DMS 273 treated with DMSO at 0.1 percent for 48 hours (cell line): ENCODE data around the gene SDF4.

ENCODE experiments used
- DNase-seq: peaks from one replicate; lab custom pipeline; 2025; lab: John Stamatoyannopoulos, UW

Gene SDF4, protein sequence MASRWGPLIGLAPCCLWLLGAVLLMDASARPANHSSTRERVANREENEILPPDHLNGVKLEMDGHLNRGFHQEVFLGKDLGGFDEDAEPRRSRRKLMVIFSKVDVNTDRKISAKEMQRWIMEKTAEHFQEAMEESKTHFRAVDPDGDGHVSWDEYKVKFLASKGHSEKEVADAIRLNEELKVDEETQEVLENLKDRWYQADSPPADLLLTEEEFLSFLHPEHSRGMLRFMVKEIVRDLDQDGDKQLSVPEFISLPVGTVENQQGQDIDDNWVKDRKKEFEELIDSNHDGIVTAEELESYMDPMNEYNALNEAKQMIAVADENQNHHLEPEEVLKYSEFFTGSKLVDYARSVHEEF

DNA sequence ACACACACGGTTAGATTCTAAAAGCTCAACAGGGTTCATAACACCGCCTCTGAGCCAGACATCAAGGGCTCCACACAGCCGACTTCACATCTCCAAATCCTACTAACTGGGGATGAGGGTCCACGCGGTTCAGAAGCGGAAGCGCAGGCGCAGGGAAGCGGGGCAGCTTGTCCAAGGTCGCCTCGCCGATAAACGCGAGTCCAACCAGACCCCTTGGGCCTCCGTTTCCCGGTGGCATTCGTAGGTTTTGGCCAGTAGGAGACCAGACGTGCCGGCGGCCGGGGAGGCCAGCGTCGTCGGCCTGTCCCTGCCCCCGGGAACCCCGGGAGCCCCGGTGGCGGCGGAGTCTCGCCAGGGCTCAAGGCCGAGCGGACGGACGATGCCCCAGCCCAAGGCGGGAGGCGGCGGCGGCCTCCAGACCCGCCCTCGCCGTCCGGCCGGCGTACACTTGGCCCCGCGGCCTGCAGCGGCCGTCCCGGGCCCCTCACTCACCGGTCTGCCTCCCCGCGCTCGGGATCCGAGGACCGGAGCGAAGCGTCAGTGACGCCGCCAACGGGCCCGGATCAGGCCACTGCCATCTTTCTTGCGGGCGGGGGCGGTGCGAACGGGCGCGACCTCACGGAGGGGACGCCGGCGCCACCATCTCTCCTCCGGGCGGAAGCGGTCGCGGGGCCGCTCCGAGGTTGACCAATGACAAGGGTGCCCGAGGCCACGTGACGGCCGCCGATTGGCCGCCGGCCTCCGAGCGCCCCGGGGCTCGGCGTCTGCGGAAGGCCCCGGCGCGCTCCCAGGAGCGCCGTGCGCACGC, at the start of gene SDF4:
Gene SDF4 (minus strand): TSS at position 602 of the 808 bp plus-strand sequence. CDS start 3,229 bp downstream, outside the sequence.
- peak; percentile 87 for DNase-seq

DNA sequence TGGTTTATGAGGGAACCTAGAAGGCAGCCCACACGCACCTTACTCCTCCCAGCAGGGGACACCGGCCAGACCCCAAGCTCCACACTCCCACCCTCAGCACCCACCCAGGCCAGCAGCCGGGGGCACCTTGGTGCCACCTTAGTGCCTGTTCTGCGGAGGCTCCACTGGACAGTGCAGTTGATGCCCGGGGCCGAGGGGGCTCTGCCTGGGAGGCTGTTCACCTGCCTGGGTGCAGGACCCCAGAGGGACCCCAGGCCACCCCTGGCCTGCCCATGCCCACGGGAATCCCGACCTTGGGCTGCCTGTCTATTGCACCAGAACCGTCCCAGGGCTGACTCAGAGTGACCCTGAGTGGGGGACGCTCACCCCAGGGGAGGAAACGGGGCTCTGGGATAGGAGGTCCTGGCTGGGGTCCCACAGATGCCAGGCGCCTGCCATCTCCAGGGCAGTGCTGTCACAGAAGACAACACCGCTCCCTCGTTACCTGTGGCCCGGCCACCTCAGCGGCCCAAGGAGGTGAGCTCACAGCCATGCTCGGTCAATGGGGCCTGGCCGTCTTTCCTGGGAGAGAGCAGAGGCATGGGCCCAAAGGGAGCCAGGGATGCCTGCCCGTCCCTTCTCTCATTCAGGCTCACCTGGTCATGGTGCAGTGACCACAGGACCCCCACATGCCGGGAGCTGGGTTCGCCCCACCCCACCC, 49.1 kb upstream of the SDF4 start:
- no peak for DNase-seq

DNA sequence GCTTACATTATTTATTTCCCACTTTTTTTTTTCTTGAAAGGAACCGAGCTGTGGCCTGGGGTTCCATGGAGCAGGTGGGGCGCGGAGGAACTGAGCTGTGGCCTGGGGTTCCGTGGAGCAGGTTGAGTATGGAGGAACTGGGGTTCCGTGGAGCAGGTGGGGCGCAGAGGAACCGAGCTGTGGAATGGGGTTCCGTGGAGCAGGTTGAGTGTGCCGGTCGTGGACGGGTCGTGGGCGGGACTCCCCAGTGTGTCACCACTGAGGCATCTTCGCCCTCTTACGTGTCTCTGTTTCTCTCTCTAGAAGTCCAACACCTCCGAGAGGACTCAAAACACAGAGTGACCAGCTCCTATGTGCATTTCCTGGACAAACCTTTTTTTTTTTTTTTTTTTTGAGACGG, 47.2 kb upstream of the SDF4 start:
- DNase-seq = no peak

DNA sequence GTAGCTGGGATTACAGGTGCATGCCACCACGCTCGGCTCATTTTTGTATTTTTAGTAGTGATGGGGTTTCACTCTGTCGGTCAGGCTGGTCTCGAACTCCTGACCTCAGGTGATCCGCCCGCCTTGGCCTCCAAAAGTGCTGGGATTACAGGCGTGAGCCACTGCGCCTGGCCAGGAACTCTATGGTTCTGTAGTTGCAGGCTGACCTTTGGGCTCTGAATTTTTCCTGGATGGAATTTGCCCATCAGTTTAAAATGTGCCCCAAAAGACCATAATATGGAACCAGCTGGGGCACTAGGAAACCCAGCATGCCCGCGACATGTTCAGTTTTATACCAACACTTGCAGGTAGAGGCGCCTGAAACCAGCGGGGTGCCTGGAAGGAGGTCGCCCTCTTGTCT, 46.8 kb upstream of the SDF4 start:
- DNase-seq = no peak

DNA sequence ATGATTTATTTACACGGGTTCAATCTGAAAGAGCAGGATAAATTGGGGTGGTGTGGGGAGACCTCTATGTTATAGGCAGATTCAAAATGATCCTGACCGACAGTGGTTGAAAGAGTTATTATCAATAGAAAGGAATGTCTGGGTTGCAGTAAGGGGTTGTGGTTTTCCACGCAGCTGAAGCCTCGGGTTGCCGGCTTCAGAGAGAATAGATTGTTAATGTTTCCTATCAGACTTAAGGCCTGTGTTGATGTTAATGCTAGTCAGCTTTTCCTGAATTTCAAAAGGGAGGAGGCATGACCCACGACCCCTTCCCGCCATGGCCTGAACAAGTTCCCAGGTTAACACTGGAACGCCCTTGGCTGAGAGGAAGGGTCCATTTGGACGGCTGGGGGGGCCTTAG, 44.0 kb upstream of the SDF4 start:
- DNase-seq = no peak

DNA sequence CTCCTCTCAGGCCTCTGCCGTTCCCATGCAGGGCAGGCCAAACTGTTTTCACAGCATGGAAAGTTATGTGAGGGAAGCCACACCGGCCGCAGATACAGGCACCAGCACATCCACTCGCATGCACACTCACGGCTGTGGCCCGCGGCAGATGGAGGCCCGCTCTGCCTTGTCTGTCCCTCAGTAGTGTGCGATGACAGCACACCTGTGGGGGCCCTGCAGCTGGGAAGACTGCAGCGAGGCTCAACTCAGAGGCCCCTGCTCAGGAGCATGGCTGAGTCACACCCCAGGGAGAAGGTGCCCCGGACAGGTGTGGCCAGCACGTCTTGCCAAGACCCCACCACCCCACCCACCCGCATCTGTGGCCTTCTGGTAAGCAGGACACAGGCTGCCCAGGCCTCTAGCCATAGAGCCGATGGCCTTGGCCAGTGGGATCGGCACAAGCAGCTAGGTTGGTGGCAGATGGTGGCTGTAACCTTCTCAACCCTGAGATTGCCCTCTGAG, 43.2 kb upstream of the SDF4 start:
- DNase-seq = no peak

DNA sequence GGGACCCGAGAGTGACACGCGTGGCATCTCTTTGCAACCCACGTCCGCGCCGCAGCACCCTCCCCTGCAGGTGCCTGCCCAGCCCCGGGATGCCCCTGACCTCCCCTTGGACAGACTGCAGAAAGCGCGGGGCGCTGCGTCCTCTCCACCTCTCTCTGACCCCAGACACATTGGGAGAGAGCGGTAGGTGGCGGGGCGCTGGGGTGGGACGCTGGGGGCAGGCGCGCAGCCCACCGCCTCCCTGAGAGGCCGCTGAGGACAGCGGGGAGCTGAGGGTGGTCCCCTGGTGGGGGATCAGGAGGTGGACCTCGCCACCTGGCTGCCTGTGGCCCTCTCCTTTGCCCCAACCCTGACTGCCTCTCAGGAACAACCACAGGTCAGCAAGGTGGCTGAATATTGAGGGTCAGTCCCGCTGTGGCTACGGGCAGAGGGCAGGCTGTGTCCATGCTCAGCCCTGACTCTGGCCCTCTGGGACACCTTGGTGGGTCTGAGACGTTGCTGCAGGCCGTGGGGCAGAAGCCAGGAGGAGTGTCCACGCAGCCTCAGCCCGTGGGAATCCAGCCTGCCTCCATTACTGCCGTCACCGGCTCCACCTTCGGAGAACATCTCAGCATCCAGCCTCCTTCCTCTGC, 42.6 kb upstream of the SDF4 start:
- no peak for DNase-seq

DNA sequence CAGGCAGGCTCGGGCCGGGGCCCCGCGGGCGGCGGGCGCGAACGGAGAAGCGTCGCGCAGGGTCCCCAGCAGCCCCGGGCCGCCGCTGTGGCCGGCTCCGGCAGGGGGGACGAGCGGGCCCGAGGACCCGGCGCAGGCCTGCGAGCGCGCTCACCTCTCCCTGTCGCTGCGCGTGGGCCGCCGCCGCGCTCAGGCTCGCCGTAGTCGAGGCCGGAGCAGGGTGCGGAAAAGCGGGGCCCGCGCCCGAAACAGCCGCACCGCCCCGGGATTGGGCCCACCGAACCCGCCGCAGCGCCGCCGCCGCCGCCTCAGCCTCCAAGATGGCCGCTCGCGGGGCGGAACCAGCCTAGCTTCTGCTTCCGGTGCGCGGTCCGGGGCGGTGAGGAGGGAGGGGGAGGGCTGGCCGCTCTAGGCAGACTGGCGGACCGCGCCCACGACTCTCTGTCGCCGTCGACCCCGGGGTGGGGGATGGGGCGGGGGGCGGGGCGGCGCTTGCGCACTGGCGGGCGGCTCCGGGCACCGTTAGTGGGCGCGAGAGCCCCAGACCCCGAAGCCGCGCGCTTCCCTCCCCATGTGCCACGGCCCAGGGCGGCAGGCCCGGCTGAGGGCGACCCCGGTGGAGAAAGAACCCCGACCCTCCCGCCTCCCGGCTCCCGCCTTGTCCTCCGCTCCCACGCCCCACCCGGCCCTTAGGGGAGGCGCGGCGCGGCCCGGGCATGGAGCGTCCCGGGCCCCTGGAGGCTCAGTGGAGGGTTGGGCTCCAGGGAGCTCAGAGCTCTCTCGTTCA, 41.9 kb upstream of the SDF4 start, which contains the start of gene UBE2J2:
Gene UBE2J2 (minus strand): TSS at position 343 of the 787 bp plus-strand sequence. CDS start 5,862 bp downstream, outside the sequence.
- DNase-seq = peak; percentile 67

DNA sequence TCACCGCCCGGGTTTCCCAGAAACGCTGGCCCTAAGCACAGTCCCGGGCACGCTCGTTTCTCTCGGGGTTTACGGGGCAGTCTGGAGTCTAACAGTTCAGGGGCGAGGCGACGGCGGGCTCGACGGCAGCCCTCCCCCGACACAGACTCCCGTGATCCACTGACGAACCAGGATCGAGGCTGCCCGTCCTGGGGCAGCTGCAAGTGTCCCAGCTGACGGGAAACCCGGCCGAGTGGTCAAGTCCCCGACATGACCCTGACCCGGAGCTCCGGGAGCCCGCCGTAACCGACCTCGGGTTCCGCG, 41.4 kb upstream of the SDF4 start:
- DNase-seq = no peak

DNA sequence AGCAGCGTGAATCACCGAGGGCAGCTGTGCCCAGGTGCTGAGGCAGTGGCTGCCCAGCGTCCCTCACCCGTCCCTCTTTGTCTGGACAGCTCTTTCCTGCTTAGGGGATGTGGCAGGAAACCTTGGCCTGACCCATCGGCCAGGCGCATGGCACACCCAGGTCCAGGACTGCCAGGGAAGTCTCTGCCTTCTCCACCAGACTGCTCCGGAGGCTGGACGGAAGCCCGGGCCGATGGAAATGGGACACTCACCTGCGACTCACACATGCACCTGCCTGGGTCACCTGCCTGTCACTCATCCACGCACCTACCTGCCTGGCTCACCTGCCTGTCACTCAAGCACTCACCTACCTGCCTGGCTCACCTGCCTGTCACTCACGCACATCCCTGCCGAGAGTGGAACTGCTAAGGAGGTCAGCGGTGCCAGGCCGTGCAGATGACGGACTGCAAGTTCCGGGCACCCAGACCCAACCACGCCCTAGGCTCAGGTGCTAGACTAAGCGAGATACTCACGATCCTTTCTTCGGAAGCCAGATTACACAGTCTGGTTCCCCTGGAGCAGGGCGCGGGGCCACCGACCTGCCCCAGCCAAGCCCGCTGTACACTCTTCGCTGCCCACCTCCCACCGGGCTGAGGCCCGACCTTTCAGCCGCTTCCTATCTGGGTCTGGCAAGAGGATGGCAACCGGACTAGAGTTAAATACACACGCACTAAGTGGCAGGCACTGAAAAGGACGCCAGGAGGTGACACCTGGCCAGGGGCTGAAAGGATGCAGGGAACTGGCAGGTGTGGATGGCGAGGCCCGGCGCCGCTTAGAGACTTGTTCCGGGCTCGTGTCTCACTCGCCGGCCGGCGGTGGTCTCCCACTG, 40.8 kb upstream of the SDF4 start:
- no peak for DNase-seq

DNA sequence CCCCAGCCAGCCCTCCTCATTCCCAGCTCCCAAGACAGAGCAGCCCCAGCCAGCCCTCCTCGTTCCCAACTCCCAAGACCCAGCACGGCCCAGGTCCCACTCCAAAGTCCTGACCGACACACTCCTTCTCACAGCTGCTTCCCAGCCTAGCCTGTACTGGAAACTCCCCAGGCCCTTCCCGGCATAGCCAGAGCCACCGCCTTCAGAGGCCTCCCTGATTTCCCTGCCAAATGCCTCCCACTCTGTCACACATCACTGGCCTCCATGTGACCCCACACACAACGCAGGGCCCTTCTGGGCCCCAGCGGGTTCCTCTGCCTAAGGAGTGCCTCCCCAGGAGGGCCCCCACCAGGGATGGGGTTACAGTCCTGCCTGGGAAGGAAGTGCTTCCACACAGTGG, 39.0 kb upstream of the SDF4 start:
- DNase-seq = no peak

DNA sequence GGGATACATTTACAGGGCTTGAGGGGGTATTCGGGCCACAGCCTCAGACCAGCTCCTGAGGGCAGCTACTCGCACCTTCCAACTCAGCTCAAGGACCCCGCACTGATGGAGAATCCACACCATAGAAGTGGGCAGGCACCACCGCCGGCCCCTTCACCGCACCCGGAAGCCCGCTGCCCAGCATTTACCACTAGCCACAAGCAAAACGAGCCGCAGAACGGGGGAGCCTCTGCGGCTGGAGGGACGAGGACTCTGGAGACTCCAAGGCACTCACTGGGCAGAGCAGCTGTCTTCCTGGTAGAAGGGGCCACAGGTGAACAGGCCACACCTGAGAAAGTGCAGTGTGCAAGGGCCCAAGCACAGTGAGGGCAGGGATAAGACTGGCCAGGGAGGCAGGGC, 36.5 kb upstream of the SDF4 start:
- DNase-seq = no peak

DNA sequence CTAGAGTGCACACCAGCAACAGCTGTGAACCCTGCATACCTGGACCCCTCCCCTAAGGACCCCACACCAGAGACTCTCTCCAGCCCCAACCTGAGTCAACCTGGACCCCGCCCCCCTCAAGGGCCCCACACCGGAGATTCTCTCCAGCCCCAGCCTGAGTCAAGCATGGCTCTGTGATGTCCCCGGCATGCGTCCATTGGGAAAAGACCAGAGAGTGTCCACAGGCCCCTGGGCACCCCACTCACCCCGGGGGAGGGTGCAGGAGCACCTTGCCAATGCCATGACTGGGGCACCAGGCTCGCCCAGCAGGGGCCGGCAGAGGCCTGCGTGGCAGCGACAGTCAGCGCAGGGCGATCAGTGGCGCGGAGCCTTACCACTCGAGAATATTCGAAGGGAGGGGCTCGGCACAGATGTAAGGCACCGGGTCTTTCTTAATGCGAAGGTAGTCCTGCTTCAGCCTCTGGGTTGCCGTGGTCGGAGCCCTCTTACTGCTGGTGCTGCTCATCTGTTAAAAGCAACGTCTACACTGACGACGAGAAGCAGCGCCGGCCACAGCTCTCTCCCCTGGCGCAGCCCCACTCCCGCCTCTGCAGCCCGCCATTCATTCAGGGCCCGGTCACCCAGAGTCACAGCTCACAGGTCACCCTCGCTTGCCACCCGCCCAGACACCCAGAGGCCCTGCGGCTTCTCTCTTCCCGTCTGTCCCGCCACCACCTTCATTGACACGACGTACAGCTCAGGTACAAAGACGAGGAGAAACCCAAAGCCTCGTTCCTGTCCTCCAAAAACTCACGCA, 35.9 kb upstream of the SDF4 start:
- no peak for DNase-seq

DNA sequence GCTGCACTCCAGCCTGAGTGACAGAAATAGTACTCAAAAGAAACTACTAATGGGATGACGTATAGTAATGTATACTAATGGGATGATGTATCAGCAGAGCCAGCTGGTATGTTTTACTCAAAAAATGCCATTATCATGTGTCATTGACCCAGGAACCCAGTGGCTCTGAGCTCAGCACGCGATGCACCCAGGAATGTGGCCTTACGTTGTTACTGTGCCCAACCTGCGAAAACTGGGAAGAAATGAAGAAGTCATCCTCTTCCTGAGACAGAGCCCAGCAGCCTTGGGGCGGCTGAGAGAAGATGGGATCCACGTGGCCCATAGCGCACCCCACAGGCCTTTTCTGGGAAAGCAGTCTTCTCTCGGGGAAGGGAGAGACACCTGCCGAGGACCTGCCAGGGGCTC, 33.1 kb upstream of the SDF4 start:
- DNase-seq = no peak

DNA sequence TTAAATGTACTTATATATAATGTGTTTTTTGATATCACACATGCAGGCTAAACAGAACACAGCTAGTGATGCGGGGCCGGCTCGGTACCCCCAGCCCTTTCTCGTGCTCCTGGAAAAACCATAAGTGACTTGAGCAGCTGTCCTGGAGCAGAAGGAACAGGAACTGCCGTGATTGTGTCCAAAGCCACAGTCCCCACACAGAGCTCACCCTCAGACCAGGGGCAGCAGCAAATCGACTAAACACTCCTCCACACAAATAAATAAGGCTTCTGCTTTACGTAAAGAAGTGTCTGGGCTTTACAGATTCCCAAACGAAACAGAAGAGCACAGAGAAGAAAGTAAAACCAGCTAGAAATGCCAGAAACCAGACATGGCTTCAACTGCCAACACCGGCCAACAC, 32.2 kb upstream of the SDF4 start:
- no peak for DNase-seq

DNA sequence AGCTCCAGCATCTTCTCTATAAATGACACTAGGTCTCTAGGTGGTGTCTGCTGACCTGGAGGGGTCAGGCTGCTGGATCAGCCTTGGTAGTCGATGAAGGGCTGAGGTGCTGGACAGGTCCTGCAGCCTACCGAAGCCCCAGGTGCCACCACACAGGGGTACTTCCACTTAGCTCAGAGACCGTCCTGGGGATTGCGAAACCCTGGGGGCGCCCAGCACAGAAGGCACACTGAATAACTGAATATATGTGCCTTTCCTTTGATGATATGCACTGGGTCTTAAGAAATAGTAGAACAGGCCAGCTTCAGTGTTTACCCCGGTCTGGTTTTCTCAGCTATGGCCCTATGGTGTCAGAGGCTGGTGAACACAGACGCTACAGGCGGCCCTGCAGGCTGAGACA, 31.0 kb upstream of the SDF4 start:
- DNase-seq = no peak

DNA sequence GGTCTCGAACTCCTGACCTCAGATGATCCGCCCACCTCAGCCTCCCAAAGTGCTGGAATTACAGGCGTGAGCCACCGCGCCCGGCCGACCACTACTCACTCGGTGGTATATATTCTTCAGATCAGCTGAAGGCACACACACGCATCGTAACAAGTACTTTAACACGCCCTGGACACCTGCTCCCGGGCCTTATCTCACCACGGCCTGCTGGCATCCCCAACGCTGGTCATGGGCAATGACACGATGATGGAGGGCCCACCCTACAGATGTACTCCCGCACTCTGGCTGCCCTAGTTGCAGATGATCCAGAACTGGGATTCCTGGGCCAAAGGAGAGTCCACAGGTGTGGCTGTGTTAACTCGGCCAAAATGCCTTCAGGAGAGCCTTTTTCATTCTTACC, 30.3 kb upstream of the SDF4 start:
- no peak for DNase-seq

DNA sequence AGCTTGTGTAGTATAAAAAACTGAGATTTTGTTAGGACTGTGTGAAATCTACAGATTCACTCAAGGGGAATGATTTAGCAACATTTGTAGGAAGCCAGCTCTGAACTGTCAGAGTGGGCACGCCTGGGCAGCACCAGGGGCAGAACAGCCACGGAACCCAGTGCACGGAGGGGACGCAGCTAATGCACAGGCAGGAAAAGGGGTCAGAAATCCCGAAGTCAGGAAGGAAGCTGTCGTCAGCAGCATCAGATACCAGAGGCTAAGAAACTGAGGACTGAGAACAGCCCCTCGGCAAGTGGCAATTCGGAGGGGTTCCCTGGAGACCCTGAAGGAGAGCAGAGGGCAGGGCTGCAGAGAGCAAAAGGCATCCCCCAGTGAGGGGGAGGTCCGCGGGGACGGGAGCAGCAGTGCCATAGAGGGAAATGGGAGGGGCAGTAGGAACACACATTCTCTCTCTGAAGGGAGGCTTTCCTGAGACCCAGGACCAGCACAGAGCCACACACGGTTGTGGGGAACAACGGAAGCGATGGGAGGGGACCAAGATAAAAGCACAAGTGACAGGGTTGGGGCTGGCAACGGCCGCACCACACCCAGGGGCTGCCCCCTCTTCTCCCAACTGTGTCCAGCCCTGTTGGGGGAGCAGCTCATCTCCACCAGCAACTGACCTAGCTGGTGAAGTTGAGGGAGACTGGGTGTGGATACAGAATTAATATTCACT, 29.2 kb upstream of the SDF4 start:
- no peak for DNase-seq
